K562 (cell line): ENCODE measurements around the gene RGS9BP. TPM values are rescaled to one million over a fixed set of nuclear protein-coding genes. Genes with fewer than 3 reads are reported as not detected.
A peak's percentile ranks its signal among the peaks of the same experiment; 100 is the strongest.
"Not testable (repeated sequence)": the region's sequence is repeated elsewhere in the genome, so short reads cannot be mapped to it uniquely, and the experiment has no call there.

Experiments used
- ATAC-seq: fragments of 200-7000 bp; cut with Tn5 transposase; 3 replicates; pipeline ENCODE4 v1.9.1; 2020; ENCODE audit warnings: moderate library complexity
- BruUV-seq: library from RNA; stranded (reverse); fragments of 400-500 nt; replicated peaks from 2 replicates; lab custom pipeline; 2021; lab: Mats Ljungman, UMichigan
- CTCF ChIA-PET: fragments of 300-600 bp; formaldehyde crosslinking; extraction: SDS; loops from one replicate; lab custom pipeline; 2021; ENCODE audit warnings: low intra/inter-chr PET ratio; lab: Yijun Ruan, JAX
- POLR2A ChIA-PET: fragments of 300-600, 350-650 bp; sonication (Branson Sonifier 250); formaldehyde crosslinking; extraction: SDS; loops from one replicate; lab custom pipeline; 2021; ENCODE audit warnings: antibody characterized with exemption, inconsistent platforms; lab: Yijun Ruan, JAX
- DNase-seq, 4 experiments: peaks; one replicate each; pipeline versions ENCODE4 v3.0.0 to v3.0.0-alpha.2; 2011 to 2018; ENCODE audit warnings: low spot score in 3 of 4, mixed read lengths in 3 of 4; ENCODE audit errors: extremely low read depth in 1 of 4
- FAIRE-seq: peaks from 2 replicates; lab custom pipeline; 2011; peaks lifted over from hg19 to GRCh38; lab: Jason Lieb, UNC
- H2AFZ ChIP-seq: 2 replicates; pipeline ENCODE4 v1.6.0; 2011; ENCODE audit warnings: low read depth, low read length, control low read depth, inconsistent platforms
- H3K27ac ChIP-seq: fragments of 200-600 bp; 3 replicates; pipeline ENCODE4 v1.8.0; 2011; ENCODE audit warnings: low read depth, mild to moderate bottlenecking, control low read depth, inconsistent platforms, low read length, moderate library complexity, mixed read lengths; ENCODE audit errors: extremely low read depth
- H3K27me3 ChIP-seq, 2 experiments: fragments of 300-600 bp in 1 of 2; 2 replicates in 1 of 2; 3 replicates in 1 of 2; pipeline versions ENCODE4 v1.6.0 to v1.8.0; 2011; ENCODE audit warnings: inconsistent platforms in 2 of 2, low read length in 2 of 2, mild to moderate bottlenecking in 1 of 2, mixed read lengths in 1 of 2, moderate library complexity in 1 of 2; ENCODE audit not compliant: control insufficient read depth in 2 of 2, insufficient read depth in 2 of 2
- H3K36me3 ChIP-seq: fragments of 300-600 bp; 3 replicates; pipeline ENCODE4 v1.8.0; 2011; ENCODE audit warnings: mild to moderate bottlenecking, low read length, inconsistent platforms; ENCODE audit not compliant: control insufficient read depth, insufficient read depth
- H3K4me1 ChIP-seq, 2 experiments: fragments of 200-600 bp in 1 of 2; replicated peaks in 1 of 2; 2 replicates in 1 of 2; 3 replicates in 1 of 2; pipeline versions ENCODE4 v1.5.1 to v1.8.0; 2011; ENCODE audit warnings: inconsistent platforms in 2 of 2, low read length in 2 of 2, mild to moderate bottlenecking in 1 of 2, mixed read lengths in 1 of 2, moderate library complexity in 1 of 2; ENCODE audit not compliant: control insufficient read depth in 2 of 2, insufficient read depth in 2 of 2
- H3K4me2 ChIP-seq: 2 replicates; pipeline ENCODE4 v1.6.1; 2011; ENCODE audit warnings: low read length, control low read depth, inconsistent platforms, mixed read lengths; ENCODE audit not compliant: insufficient read depth
- H3K4me3 ChIP-seq: fragments of 200-600 bp; sonication (generic), shearing (Covaris generic); 2 replicates; pipeline ENCODE4 v1.5.1; 2016; ENCODE audit warnings: control low read depth, inconsistent platforms
- H3K79me2 ChIP-seq: fragments of 200-600 bp; 3 replicates; pipeline ENCODE4 v1.8.0; 2011; ENCODE audit warnings: low read length, inconsistent platforms; ENCODE audit not compliant: control insufficient read depth, insufficient read depth
- H3K9ac ChIP-seq, 2 experiments: 2 replicates each; pipeline versions ENCODE4 v1.6.0 to v1.6.1; 2011; ENCODE audit warnings: low read depth in 2 of 2, low read length in 2 of 2, control low read depth in 1 of 2, inconsistent platforms in 1 of 2, mild to moderate bottlenecking in 1 of 2, mixed read lengths in 1 of 2; ENCODE audit not compliant: insufficient read depth in 1 of 2
- H3K9me1 ChIP-seq: one replicate; pipeline ENCODE4 v1.6.0; 2011; ENCODE audit warnings: inconsistent platforms, mild to moderate bottlenecking, low read length, moderate library complexity; ENCODE audit not compliant: control insufficient read depth, insufficient read depth
- H3K9me3 ChIP-seq: replicated peaks from 2 replicates; pipeline ENCODE4 v1.5.1; 2011; ENCODE audit warnings: low read depth, low read length, inconsistent platforms; ENCODE audit not compliant: control insufficient read depth, insufficient read depth
- H4K20me1 ChIP-seq: replicated peaks from 2 replicates; pipeline ENCODE4 v1.6.1; 2011; ENCODE audit warnings: low read length, inconsistent platforms, mixed read lengths; ENCODE audit not compliant: control insufficient read depth, insufficient read depth
- COPS2 ChIP-seq: fragments of 450-650 bp; conservative IDR thresholded peaks from 2 replicates; pipeline ENCODE4 v1.6.1; 2016; ENCODE audit warnings: mild to moderate bottlenecking, moderate library complexity
- ETS2 ChIP-seq: IDR thresholded peaks from 2 replicates; pipeline ENCODE4 v1.6.1; 2016; ENCODE audit warnings: borderline replicate concordance, missing genetic modification characterization, mild to moderate bottlenecking, moderate library complexity, missing compliant biosample characterization; ENCODE audit not compliant: poor library complexity, severe bottlenecking
- HMBOX1 ChIP-seq: sonication (generic); IDR thresholded peaks from 2 replicates; pipeline ENCODE4 v1.6.1; 2016
- RFX1 ChIP-seq: fragments of 450-650 bp; IDR thresholded peaks from 2 replicates; pipeline ENCODE4 v1.6.1; 2016; ENCODE audit warnings: mild to moderate bottlenecking, moderate library complexity
- ZBTB11 ChIP-seq, 3 experiments: fragments of 200-800 bp in 1 of 3; fragments of 250-450 bp in 1 of 3; fragments of 450-650 bp in 1 of 3; sonication (Bioruptor Pico) in 1 of 3; sonication (Bioruptor generic) in 1 of 3; formaldehyde crosslinking in 1 of 3; IDR thresholded peaks; 2 replicates each; pipeline versions ENCODE4 v1.6.1 to v1.8.0; 2016 to 2022; ENCODE audit warnings: mild to moderate bottlenecking in 2 of 3, missing genetic modification characterization in 2 of 3, missing compliant biosample characterization in 1 of 3, moderate library complexity in 1 of 3
- ZNF121 ChIP-seq: sonication (generic); formaldehyde crosslinking; conservative IDR thresholded peaks from 2 replicates; pipeline ENCODE4 v1.8.0; 2022; ENCODE audit warnings: missing genetic modification reagents
- ZNF124 ChIP-seq: sonication (generic); formaldehyde crosslinking; IDR thresholded peaks from 2 replicates; pipeline ENCODE4 v1.8.1; 2022; ENCODE audit warnings: missing genetic modification reagents
- ZNF197 ChIP-seq: fragments of 200-800 bp; sonication (Bioruptor generic); IDR thresholded peaks from 2 replicates; pipeline ENCODE4 v1.6.1; 2016; ENCODE audit warnings: low read depth, missing genetic modification characterization, missing compliant biosample characterization
- ZNF436 ChIP-seq: fragments of 250-450, 450-650 bp; sonication (Bioruptor Pico); formaldehyde crosslinking; IDR thresholded peaks from 2 replicates; pipeline ENCODE4 v1.7.0; 2020; ENCODE audit warnings: mild to moderate bottlenecking
- WGBS: fragments of 100-300 bp; shearing (Covaris generic); methylation state at CpG from one replicate; pipeline ENCODE4 v1.1.6; 2016; ENCODE audit warnings: low coverage, mixed read lengths; ENCODE audit not compliant: insufficient coverage; ENCODE audit errors: missing lambda C conversion rate; 5-methylcytosine and 5-hydroxymethylcytosine counted together
- in situ Hi-C: fragments of 300-500 bp; cut with MboI; formaldehyde crosslinking; loops from 4 replicates; pipeline ENCODE4 v1.15.0; 2018; ENCODE audit warnings: inconsistent platforms, mixed read lengths
- intact Hi-C: fragments of 100-400 bp; cut with micrococcal nuclease; formaldehyde crosslinking; loops from 2 replicates; pipeline ENCODE4 v1.14.2; 2022
- polyA plus RNA-seq, 8 experiments: library from polyadenylated mRNA; depleted of rRNA in 4 of 8; stranded (reverse) in 5 of 8; unstranded in 3 of 8; fragments of >200 nt; fragmentation: Nextera tagmentation in 2 of 8; fragmentation: Illumina TruSeq in 1 of 8; extraction: Ambion mirVana in 2 of 8; extraction: Trizol in 1 of 8; gene quantifications; 2 replicates each; pipeline versions ENCODE4 v1.2.1 to v1.2.3, GENCODE V29; 2011 to 2014; ENCODE audit warnings: inconsistent platforms in 1 of 8, missing spikeins in 1 of 8
- total RNA-seq, 7 experiments: library from RNA; depleted of rRNA in 6 of 7; stranded (reverse); fragments of >200 nt in 6 of 7; fragmentation: Illumina TruSeq in 2 of 7; extraction: Trizol in 2 of 7; gene quantifications; 2 replicates each; pipeline versions ENCODE4 v1.2.1 to v1.2.3, GENCODE V29; 2011 to 2021; ENCODE audit warnings: low replicate concordance in 1 of 7

Gene RGS9BP
- total and polyA plus RNA-seq, 9 of the 15 experiments (the other 6 are each of a cell fraction or from before 2014, with no cell fraction given) = 0.03 to 1.3 (median 0.49) TPM

GRCh38 chr19:32656379-32656778 is 19.3 kb upstream of the RGS9BP start:
- BruUV-seq, H3K9me1 ChIP-seq, H3K4me2 ChIP-seq, H4K20me1 ChIP-seq, FAIRE-seq, H3K9ac ChIP-seq, DNase-seq, H3K4me1 ChIP-seq, in situ Hi-C loops, H3K27ac ChIP-seq, H2AFZ ChIP-seq, H3K27me3 ChIP-seq, H3K9me3 ChIP-seq, H3K4me3 ChIP-seq, intact Hi-C loops, ATAC-seq, CTCF ChIA-PET: not testable (repeated sequence)
- peaks cover 55% of the 10 kb centered on the region for H3K79me2 ChIP-seq
- H3K36me3 ChIP-seq = peaks cover 77% of the 10 kb centered on the region
- 99% methylated on average over 8 of the region's 8 CpGs for WGBS
- POLR2A ChIA-PET = interaction anchor here (1.4 kb wide), 2 partner anchors 10 to 17 kb away, joined by 6 to 7 read pairs; no protein-coding TSS in a partner anchor
- peak; percentile 76 for TF ChIP-seq ZNF121 (CRISPR knock-in tag)

GRCh38 chr19:32658075-32658474 is 17.6 kb upstream of the RGS9BP start:
- H2AFZ ChIP-seq = no peak overlapping the region
- ChIA-PET CTCF (no interaction called here), POLR2A (no interaction called here)
- 91% methylated on average over 10 of the region's 10 CpGs for WGBS
- FAIRE-seq (no peak), ATAC-seq (no peak), DNase-seq (no peak)
- peaks cover 69% of the 10 kb centered on the region for H3K36me3 ChIP-seq
- H3K4me3 ChIP-seq = no peak overlapping the region
- H3K27me3 ChIP-seq = no peaks in the 10 kb centered on the region
- no peaks in the 10 kb centered on the region for H3K9me3 ChIP-seq
- in situ Hi-C loops = no loop called here
- peaks cover 63% of the 10 kb centered on the region for H3K79me2 ChIP-seq
- H4K20me1 ChIP-seq = no peaks in the 10 kb centered on the region; the same call in 1 of the 2 replicates
- no peak overlapping the region for H3K9ac ChIP-seq
- H3K4me2 ChIP-seq = no peak overlapping the region
- no TSS peak for BruUV-seq
- intact Hi-C loops = no loop called here
- no peaks in the 10 kb centered on the region for H3K9me1 ChIP-seq
- H3K27ac ChIP-seq = no peak overlapping the region
- peaks cover 4 to 11% of the 10 kb centered on the region in 2 experiments; a peak in 4 of 5 replicates for H3K4me1 ChIP-seq
- no peak for TF ChIP-seq ZNF197 (CRISPR knock-in tag)
- TF ChIP-seq ZNF124 (CRISPR knock-in tag) = no peak
- no peak for TF ChIP-seq COPS2
- TF ChIP-seq HMBOX1 = no peak
- TF ChIP-seq RFX1 = no peak
- TF ChIP-seq ETS2 = no peak
- no peak for TF ChIP-seq ZNF436 (CRISPR knock-in tag)
- TF ChIP-seq ZBTB11 (CRISPR knock-in tag; IDR thresholded peaks at IDR 0.05) = no peak
